Measurements from ENCODE around the gene NSMCE1. TPM values are rescaled to one million over a fixed set of nuclear protein-coding genes. Genes with fewer than 3 reads are reported as not detected.
"Not testable (repeated sequence)": the region's sequence is repeated elsewhere in the genome, so short reads cannot be mapped to it uniquely, and the experiment has no call there.

The NSMCE1 gene
- total and polyA plus RNA-seq, 8 donors = 27.6 to 37.9 (median 31.7) TPM

- no peak for FAIRE-seq
- H3K4me3 ChIP-seq = no peak overlapping the region
- H3K27me3 ChIP-seq = no peaks in the 10 kb centered on the region
- H3K36me3 ChIP-seq = peaks cover 0 to 11% (median 0%) of the 10 kb centered on the region in 3 donors
- no peak for DNase-seq
- intact Hi-C loops (cut with DNase I) = no loop called here
- no peak for ATAC-seq
- no peaks in the 10 kb centered on the region for H3K9me3 ChIP-seq
- H3K27ac ChIP-seq = no peak overlapping the region
- 85 to 90% methylated on average over 6 of the region's 6 CpGs for WGBS, 2 donors
- H3K4me1 ChIP-seq = no peaks in the 10 kb centered on the region
- no peak for TF ChIP-seq CTCF (IDR thresholded peaks at IDR 0.05)
These were observed 16.4 kb downstream of the NSMCE1 start for GRCh38 chr16:27252206-27252585.

DNA sequence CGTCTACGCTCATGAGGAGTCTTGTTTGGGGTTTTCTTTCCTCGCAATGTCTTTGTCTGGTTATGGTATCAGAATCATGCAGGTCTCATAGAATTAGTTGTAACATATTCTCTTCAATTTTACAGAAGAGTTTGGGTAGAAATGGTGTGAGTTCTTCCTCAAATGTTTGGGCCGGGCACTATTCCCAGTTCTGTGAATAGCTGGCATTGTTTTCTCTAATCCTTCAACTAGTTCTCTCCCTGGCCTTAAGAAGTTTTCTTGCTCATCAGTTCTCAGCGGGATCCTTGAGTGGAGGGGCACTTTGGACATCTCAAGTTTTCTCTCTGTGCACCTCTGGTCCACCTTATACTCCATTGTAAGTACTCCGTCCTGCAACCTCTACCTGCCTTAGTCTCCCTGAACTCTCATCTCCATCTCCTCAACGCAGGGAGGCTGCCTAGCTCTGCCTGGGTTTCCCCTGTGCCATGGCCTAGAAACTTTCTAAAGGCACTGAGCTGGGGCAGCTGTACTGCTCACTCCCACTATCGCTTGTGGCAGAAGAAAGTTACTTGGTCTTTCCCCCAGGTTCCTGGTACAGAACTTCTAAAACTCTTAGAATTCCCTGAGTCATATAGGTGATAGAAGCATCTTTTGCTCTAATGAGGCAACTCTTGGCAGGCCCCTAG is 16.9 kb downstream of the NSMCE1 start:
- no peaks in the 10 kb centered on the region for H3K9me3 ChIP-seq
- intact Hi-C loops (cut with DNase I) = no loop called here
- WGBS, 2 donors = 92 to 95% methylated on average over 8 of the region's 8 CpGs
- no peaks in the 10 kb centered on the region for H3K4me1 ChIP-seq
- no peak overlapping the region for H3K27ac ChIP-seq
- DNase-seq (no peak), ATAC-seq (no peak), FAIRE-seq (no peak)
- peaks cover 0 to 11% (median 0%) of the 10 kb centered on the region in 3 donors for H3K36me3 ChIP-seq
- H3K4me3 ChIP-seq = no peak overlapping the region
- TF ChIP-seq CTCF (IDR thresholded peaks at IDR 0.05) = no peak
- no peaks in the 10 kb centered on the region for H3K27me3 ChIP-seq

DNA sequence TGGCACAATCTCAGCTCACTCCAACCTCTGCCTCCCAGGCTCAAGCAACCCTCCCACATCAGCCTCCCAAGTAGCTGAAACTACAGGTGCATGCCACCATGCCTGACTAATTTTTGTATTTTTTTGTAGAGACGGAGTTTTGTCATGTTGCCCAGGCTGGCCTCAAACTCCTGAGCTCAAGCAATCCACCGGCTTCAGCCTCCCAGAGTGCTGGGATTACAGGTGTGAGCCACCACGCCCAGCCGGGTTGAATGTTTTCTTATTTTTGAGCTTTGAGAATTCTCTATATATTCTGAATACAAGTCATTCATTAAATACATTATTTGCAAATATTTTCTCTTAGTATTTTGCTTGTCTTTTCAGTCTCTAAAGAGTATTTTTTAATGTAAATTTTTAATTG is 19.7 kb downstream of the NSMCE1 start:
- WGBS, 2 donors = 97 to 99% methylated on average over 4 of the region's 4 CpGs
- H3K4me1 ChIP-seq; H3K27me3 ChIP-seq; intact Hi-C loops (cut with DNase I); H3K4me3 ChIP-seq; DNase-seq; H3K9me3 ChIP-seq; ATAC-seq; FAIRE-seq; H3K27ac ChIP-seq; H3K36me3 ChIP-seq: not testable (repeated sequence)

DNA sequence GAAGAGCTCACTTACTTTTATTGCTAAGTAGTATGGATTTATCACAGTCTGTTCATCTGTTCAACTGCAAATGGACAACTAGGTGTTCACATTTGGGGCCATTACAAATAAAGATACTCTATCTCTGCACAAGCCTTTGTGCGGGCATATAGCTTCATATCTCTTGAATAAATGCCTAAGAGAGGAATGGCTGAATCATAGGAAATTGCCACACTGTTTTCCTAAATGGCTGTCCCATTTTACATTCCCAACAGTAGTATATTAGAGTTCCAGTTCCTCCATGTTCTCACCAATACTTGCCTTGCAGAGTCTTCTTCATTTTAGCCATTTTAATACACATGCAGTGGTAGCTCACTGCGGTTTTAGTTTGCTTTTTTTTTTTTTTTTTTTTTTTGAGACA is 20.5 kb downstream of the NSMCE1 start:
- FAIRE-seq (no peak), DNase-seq (no peak), ATAC-seq (no peak)
- H3K4me1 ChIP-seq = peaks cover 0 to 2% (median 0%) of the 10 kb centered on the region in 3 donors
- no peak overlapping the region for H3K27ac ChIP-seq
- H3K4me3 ChIP-seq = no peak overlapping the region
- H3K27me3 ChIP-seq = no peaks in the 10 kb centered on the region
- H3K9me3 ChIP-seq = no peaks in the 10 kb centered on the region
- intact Hi-C loops (cut with DNase I) = no loop called here
- H3K36me3 ChIP-seq = no peaks in the 10 kb centered on the region
- no peak for TF ChIP-seq CTCF (IDR thresholded peaks at IDR 0.05)
- WGBS, 2 donors = 98 to 99% methylated on average over 2 of the region's 2 CpGs

DNA sequence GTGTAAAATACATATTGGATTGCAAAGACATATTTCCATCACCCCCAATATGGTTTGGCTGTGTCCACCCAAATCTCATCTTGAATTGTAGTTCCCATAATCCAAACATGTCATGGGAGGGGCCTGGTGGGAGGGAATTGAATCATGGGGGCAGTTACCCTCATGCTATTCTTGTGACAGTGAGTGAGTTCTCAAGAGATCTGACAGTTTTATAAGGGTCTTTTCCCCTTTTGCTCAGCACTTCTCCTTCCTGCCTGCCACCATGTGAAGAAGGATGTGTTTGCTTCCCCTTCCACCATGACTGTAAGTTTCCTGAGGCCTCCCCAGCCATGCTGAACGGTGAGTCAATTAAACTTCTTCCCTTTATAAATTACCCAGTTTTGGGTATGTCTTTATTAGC is 21.5 kb downstream of the NSMCE1 start:
- H3K4me3 ChIP-seq; DNase-seq; ATAC-seq; intact Hi-C loops (cut with DNase I); H3K27me3 ChIP-seq; H3K27ac ChIP-seq; H3K36me3 ChIP-seq; H3K9me3 ChIP-seq; FAIRE-seq; H3K4me1 ChIP-seq: not testable (repeated sequence)
- 85 to 90% methylated on average over 1 of the region's 1 CpG for WGBS, 2 donors

DNA sequence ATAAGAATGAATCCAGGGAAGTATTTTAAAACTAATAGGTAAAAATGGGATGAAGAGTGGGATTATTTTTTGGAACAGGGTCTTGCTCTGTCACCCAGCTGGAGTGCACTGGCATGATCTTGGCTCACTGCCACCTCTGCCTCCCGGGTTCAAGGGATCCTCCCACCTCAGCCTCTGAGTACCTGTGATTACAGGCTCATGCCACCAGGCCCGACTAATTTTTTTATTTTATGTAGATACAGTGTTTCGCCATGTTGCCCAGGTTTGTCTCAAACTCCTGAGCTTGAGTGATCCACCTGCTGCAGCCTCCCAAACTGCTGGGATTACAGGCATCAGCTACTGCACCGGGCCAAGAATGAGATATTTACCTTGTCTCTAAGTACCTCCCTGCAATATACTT is 22.1 kb downstream of the NSMCE1 start:
- no peak for DNase-seq
- 46 to 59% methylated on average over 4 of the region's 4 CpGs for WGBS, 2 donors
- ATAC-seq = no peak
- Histone ChIP-seq H3K27ac (peak overlapping the region in 1 of 4 donors; percentile 4), H3K36me3 (no peaks in the 10 kb centered on the region), H3K4me3 (no peak overlapping the region), H3K4me1 (peaks cover 0 to 4% (median 2%) of the 10 kb centered on the region in 3 donors), H3K9me3 (no peaks in the 10 kb centered on the region), H3K27me3 (no peaks in the 10 kb centered on the region)
- TF ChIP-seq CTCF (IDR thresholded peaks at IDR 0.05) = no peak
- intact Hi-C loops (cut with DNase I) = no loop called here
- FAIRE-seq = no peak

All from pancreas (tissue), 10 donors.